ENCODE data around the gene ATF3. TPM values are rescaled to one million over a fixed set of nuclear protein-coding genes. Genes with fewer than 3 reads are reported as not detected.

ATF3 gene
- total RNA-seq, 1 donor: 20.3 TPM

DNA sequence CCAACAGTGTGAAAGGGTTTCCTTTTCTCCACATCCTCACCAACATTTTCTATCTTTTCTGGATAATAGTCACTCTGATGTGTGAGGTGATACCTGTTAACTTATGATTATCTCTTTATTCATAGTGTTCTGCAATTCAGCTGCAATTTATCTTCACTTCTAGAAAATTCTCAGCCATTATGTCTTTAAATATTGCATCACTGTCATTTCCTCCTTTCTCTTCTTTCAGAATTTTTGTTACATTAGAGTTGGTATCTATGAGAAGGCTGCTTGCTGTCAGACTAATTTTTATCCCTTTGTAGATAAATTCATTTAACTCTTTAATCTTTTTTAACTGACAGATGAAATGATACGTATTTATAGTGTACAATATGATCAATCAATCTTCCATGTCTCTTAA, 30.5 kb upstream of the ATF3 start:
- no peak for DNase-seq (ENCODE audit: low read depth)
- TF ChIP-seq, protein P1, sequence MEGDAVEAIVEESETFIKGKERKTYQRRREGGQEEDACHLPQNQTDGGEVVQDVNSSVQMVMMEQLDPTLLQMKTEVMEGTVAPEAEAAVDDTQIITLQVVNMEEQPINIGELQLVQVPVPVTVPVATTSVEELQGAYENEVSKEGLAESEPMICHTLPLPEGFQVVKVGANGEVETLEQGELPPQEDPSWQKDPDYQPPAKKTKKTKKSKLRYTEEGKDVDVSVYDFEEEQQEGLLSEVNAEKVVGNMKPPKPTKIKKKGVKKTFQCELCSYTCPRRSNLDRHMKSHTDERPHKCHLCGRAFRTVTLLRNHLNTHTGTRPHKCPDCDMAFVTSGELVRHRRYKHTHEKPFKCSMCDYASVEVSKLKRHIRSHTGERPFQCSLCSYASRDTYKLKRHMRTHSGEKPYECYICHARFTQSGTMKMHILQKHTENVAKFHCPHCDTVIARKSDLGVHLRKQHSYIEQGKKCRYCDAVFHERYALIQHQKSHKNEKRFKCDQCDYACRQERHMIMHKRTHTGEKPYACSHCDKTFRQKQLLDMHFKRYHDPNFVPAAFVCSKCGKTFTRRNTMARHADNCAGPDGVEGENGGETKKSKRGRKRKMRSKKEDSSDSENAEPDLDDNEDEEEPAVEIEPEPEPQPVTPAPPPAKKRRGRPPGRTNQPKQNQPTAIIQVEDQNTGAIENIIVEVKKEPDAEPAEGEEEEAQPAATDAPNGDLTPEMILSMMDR (IDR thresholded peaks at IDR 0.05; ENCODE audit: insufficient read depth, low read depth, low read length): no peak
- H3K4me3 ChIP-seq (ENCODE audit: low read depth, low read length): no peak overlapping the region

DNA sequence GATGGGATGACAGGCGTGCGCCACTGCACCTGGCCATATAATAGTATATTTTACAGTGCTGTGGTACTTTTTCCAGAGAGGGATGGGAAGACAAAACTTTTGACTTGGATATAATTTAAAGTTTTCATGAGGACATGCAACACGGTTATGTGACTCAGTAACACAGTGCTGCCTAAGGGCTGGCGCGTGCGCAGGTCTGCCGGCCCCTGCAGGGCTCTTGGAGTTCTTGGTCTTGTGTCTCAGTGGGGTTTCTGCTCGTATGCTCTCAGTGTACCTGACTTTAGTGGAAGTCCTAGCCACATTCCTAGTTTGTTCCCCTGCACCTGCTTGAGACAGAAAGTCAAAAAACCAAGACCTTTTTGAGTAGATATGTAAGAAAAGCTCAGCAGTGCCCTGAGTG, 27.5 kb upstream of the ATF3 start:
- DNase-seq (ENCODE audit: low read depth): no peak
- H3K4me3 ChIP-seq (ENCODE audit: low read depth, low read length): no peak overlapping the region
- TF ChIP-seq, protein P1 (IDR thresholded peaks at IDR 0.05; ENCODE audit: insufficient read depth, low read depth, low read length): no peak

DNA sequence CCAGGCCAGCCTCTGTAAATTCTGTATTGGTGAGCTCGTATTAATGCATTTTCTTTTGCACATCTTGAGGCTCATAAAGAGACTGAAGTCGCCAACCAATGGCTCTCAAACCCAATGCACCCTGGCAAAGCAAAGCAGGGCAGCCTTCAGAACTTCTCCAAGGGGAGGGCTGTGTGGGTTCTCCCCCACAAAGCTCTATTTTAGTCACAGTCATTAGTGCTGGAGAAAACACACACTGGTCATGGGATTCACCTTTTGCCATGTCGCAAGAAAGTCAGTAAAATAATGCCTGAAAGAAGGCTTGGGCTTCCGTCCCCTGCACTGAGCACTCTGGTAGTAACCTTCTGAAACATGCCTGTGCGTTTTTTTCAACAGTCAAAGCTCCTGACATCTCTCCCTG, 26.3 kb upstream of the ATF3 start:
- H3K4me3 ChIP-seq (ENCODE audit: low read depth, low read length): no peak overlapping the region
- TF ChIP-seq, protein P1 (IDR thresholded peaks at IDR 0.05; ENCODE audit: insufficient read depth, low read depth, low read length): no peak
- DNase-seq (ENCODE audit: low read depth): no peak

DNA sequence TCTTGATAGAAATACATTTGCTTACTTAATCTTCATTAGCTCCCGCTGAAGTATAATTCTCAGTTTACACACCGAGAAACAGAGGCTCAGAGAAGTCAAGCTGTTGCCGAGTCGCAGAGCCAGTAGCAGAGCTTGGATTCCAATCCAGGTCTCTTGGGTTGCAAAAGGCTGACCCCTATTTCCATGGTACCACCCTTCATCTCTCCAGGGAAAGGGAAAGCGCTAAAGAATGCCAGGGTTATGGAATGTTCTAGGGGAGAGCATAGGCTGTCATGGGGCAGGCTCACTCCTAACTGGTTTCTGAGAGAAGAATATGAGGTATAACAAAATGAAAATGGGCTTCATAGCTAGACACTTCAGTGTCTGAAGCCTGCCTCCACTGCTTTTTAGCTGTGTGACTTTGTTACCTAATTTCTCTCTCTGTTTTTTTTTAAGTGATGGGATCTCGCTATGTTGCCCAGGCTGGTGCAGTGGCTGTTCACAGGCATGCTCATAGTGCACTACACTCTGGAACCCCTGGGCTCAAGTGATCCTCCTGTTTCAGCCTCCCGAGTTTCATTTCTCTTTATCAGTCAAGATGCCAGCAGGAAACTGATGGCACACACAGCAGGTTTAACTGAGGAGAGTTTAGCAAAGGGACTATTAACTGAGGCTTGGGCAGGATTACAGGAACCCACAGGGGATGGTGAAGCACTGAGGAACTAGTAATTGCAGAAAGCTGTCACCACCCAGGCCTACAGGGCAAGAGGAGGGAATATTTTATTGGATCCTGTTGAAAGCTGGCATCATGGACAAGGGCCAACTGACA, 25.5 kb upstream of the ATF3 start:
- TF ChIP-seq, protein P1 (IDR thresholded peaks at IDR 0.05; ENCODE audit: insufficient read depth, low read depth, low read length): no peak
- no peak overlapping the region for H3K4me3 ChIP-seq (ENCODE audit: low read depth, low read length)
- DNase-seq (ENCODE audit: low read depth): no peak

DNA sequence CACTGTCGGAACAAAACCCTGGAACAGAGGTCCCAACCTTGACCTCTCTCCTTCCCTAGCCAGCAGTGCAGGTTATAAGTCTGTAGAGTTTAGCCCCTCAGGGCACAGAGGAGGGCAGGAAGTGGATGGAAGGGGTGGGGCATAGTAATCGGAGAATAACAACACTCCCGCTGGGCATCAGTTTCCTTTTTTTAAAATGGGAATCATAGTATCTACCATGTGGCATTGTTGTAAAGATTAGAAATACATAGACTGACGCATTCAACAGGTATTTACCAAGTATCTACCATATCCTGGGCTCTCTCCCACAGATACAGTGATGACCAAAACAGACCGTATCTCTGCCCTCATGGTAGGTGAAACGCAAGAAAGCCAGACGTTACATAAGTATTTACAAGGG, 24.9 kb upstream of the ATF3 start:
- TF ChIP-seq, protein P1 (IDR thresholded peaks at IDR 0.05; ENCODE audit: insufficient read depth, low read depth, low read length): no peak
- DNase-seq (ENCODE audit: low read depth): no peak
- no peak overlapping the region for H3K4me3 ChIP-seq (ENCODE audit: low read depth, low read length)

DNA sequence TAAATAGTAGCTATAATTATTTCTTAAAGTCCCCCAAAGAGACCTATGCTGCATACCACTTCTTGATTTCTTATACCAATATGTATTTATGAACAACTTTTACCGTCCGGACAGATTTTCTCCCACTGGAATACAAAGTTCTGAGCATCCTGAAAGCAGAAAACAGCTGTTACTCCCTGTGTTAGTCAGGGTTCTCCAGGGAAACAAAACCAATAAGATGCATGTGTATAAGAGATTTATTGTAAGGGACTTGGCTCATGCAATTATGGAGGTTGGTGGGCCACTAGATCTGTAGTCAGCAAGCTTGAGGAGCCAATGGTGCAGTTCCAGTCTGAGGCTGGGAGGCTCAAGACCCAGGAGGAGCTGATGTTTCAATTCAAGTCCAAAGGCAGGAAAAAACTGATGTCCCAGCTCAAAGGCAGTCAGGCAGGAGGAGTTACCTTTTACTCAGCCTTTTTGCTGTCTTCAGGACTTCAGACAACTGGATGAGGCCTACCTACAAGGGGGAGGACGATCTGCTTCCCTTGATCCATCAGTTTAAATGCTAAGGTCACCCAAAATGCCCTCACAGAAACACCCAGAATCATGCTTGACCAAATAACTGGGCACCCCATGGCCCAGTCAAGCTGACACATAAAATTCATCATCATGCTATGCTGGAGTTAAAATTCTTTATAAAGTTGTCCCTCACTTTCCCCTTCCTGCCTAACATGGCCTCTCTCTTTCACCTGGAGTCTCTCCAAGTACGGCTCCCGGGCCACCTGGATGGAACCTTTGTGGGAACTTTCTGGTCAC, 24.3 kb upstream of the ATF3 start:
- TF ChIP-seq, protein P1 (IDR thresholded peaks at IDR 0.05; ENCODE audit: insufficient read depth, low read depth, low read length): no peak
- DNase-seq (ENCODE audit: low read depth): no peak
- no peak overlapping the region for H3K4me3 ChIP-seq (ENCODE audit: low read depth, low read length)
